A673 (cell line): ENCODE data around the gene COL9A3.

Experiments used
- EZH2 ChIP-seq: fragments of 200-600 bp; sonication (generic); IDR thresholded peaks from 2 replicates; pipeline ENCODE4 v1.6.1; 2017; ENCODE audit warnings: borderline replicate concordance, low read depth, mild to moderate bottlenecking, mixed read lengths, antibody characterized with exemption, low read length; ENCODE audit not compliant: poor library complexity, severe bottlenecking
- TF ChIP-seq, protein P1 (sequence below): fragments of 300-800, 200-600 bp; sonication (generic); conservative IDR thresholded peaks from 2 replicates; pipeline ENCODE4 v1.5.1; 2017; ENCODE audit warnings: low read depth, mild to moderate bottlenecking, antibody characterized with exemption, low read length, moderate library complexity, mixed read lengths

DNA sequence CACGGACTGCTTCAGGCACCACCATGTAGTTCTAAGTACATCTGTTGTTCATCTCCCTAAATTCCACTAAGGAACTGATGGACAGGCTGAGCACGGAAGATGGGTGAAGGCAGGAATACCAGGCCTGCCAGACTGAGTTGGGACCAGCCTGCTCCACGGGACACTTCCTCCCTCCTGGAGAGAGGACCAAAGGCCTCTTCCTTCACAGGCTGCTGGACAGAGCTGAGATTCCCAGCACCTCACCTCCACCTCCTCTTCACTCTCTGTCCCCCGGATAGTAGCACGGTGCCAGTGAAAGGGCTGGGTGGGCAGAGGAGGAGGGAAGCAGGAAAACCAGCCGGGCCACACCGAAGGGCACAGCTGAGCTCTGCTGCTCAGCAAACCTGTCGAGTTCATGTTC lies 67.7 kb downstream of the COL9A3 start:
- TF ChIP-seq EZH2: no peak
- TF ChIP-seq, protein P1, sequence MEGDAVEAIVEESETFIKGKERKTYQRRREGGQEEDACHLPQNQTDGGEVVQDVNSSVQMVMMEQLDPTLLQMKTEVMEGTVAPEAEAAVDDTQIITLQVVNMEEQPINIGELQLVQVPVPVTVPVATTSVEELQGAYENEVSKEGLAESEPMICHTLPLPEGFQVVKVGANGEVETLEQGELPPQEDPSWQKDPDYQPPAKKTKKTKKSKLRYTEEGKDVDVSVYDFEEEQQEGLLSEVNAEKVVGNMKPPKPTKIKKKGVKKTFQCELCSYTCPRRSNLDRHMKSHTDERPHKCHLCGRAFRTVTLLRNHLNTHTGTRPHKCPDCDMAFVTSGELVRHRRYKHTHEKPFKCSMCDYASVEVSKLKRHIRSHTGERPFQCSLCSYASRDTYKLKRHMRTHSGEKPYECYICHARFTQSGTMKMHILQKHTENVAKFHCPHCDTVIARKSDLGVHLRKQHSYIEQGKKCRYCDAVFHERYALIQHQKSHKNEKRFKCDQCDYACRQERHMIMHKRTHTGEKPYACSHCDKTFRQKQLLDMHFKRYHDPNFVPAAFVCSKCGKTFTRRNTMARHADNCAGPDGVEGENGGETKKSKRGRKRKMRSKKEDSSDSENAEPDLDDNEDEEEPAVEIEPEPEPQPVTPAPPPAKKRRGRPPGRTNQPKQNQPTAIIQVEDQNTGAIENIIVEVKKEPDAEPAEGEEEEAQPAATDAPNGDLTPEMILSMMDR: no peak
